Small intestine (tissue), 7 donors: ENCODE measurements around the gene CYB5B. TPM values are rescaled to one million over a fixed set of nuclear protein-coding genes. Genes with fewer than 3 reads are reported as not detected.
A peak's percentile ranks its signal among the peaks of the same experiment; 100 is the strongest.

Experiments
- DNase-seq, 2 donors: peaks; one replicate each; pipeline versions ENCODE4 v3.0.0 to v3.0.0-alpha.2; 2013
- FAIRE-seq: peaks from 2 replicates; lab custom pipeline; 2012; peaks lifted over from hg19 to GRCh38; lab: Jason Lieb, UNC
- H3K27ac ChIP-seq, 3 donors: one replicate each; pipeline ENCODE4 v1.5.1; 2013; ENCODE audit warnings: low read length in 2 of 3, mild to moderate bottlenecking in 2 of 3, control low read depth in 1 of 3, inconsistent platforms in 1 of 3, low read depth in 1 of 3, moderate library complexity in 1 of 3
- H3K27me3 ChIP-seq, 3 donors: one replicate each; pipeline ENCODE4 v1.6.1; 2013; ENCODE audit warnings: low read length in 3 of 3, inconsistent platforms in 1 of 3; ENCODE audit not compliant: control insufficient read depth in 3 of 3, insufficient read depth in 3 of 3
- H3K36me3 ChIP-seq, 3 donors: one replicate each; pipeline ENCODE4 v1.6.1; 2013; ENCODE audit warnings: low read length in 3 of 3, inconsistent platforms in 1 of 3, low read depth in 1 of 3, mild to moderate bottlenecking in 1 of 3, moderate library complexity in 1 of 3; ENCODE audit not compliant: control insufficient read depth in 3 of 3, insufficient read depth in 2 of 3
- H3K4me1 ChIP-seq, 3 donors: one replicate each; pipeline ENCODE4 v1.6.1; 2013; ENCODE audit warnings: low read length in 2 of 3, inconsistent platforms in 1 of 3, low read depth in 1 of 3, mild to moderate bottlenecking in 1 of 3, moderate library complexity in 1 of 3; ENCODE audit not compliant: control insufficient read depth in 3 of 3, insufficient read depth in 2 of 3
- H3K4me3 ChIP-seq, 3 donors: one replicate each; pipeline ENCODE4 v1.5.1; 2013; ENCODE audit warnings: low read length in 3 of 3, control low read depth in 1 of 3, inconsistent platforms in 1 of 3, low read depth in 1 of 3, mild to moderate bottlenecking in 1 of 3, moderate library complexity in 1 of 3
- H3K9me3 ChIP-seq, 2 donors: one replicate each; pipeline ENCODE4 v1.6.1; 2013; ENCODE audit warnings: low read depth in 1 of 2, low read length in 1 of 2; ENCODE audit not compliant: control insufficient read depth in 2 of 2, insufficient read depth in 1 of 2
- WGBS, 3 donors: extraction: QIAGEN DNeasy Blood & Tissue Kit; methylation state at CpG; one replicate each; pipeline ENCODE4 v1.1.7; 2013; 5-methylcytosine and 5-hydroxymethylcytosine counted together
- polyA plus RNA-seq, 4 donors: library from polyadenylated mRNA; stranded (reverse) in 3 of 4; unstranded in 1 of 4; fragments of 200-250 nt in 3 of 4; fragments of 120-200 nt in 1 of 4; gene quantifications; one replicate each; pipeline versions ENCODE4 v1.2.1 to v1.2.3, GENCODE V29; 2013
- donor health status: healthy with polysubstance abuse.
- donor health status: control.
- donor health status: control.
- donor health status: Bipolar disorder and iron deficiency.
- donor health status: healthy.

Gene CYB5B
- polyA plus RNA-seq, 4 donors = 85.4 to 102 (median 93.9) TPM

DNA sequence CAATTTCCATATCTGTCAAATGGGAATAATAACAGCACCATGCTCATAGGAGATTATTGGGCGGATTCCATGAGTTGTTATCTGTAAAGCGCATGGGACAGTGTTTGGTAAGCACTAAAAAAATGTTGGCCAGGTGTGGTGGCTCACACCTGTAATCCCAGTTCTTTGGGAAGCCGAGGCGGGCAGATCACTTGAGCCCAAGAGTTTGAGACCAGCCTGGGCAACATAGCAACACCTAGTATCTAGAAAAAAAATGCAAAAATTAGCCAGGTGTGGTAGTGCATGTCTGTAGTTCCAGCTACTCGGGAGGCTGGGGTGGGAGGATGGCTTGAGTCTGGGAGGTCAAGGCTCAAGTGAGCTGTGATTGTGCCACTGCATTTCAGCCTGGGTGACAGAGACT, 74.5 kb downstream of the CYB5B start:
- no peaks in the 10 kb centered on the region for H3K4me1 ChIP-seq
- 87 to 95% (median 92%) methylated on average over 5 of the region's 5 CpGs for WGBS, 3 donors
- no peak overlapping the region for H3K4me3 ChIP-seq
- DNase-seq (no peak), FAIRE-seq (no peak)
- H3K9me3 ChIP-seq = no peaks in the 10 kb centered on the region
- peaks cover 0 to 2% (median 0%) of the 10 kb centered on the region in 3 donors for H3K27me3 ChIP-seq
- H3K27ac ChIP-seq = no peak overlapping the region
- no peaks in the 10 kb centered on the region for H3K36me3 ChIP-seq

- Histone ChIP-seq H3K36me3 (no peaks in the 10 kb centered on the region), H3K27me3 (peaks cover 0 to 2% (median 0%) of the 10 kb centered on the region in 3 donors), H3K9me3 (no peaks in the 10 kb centered on the region), H3K27ac (no peak overlapping the region), H3K4me3 (no peak overlapping the region), H3K4me1 (no peaks in the 10 kb centered on the region)
- FAIRE-seq (no peak), DNase-seq (no peak)
- WGBS, 3 donors = 94 to 95% (median 94%) methylated on average over 11 of the region's 11 CpGs
Measured at GRCh38 chr16:69499541-69500230, 75.3 kb downstream of the CYB5B start.

- Histone ChIP-seq H3K36me3 (no peaks in the 10 kb centered on the region), H3K9me3 (no peaks in the 10 kb centered on the region), H3K27me3 (peaks cover 0 to 2% (median 0%) of the 10 kb centered on the region in 3 donors), H3K4me3 (no peak overlapping the region), H3K27ac (no peak overlapping the region), H3K4me1 (no peaks in the 10 kb centered on the region)
- DNase-seq = no peak
- FAIRE-seq = no peak
- WGBS, 3 donors = 89 to 99% (median 97%) methylated on average over 4 of the region's 4 CpGs
Measured at GRCh38 chr16:69500496-69500895, 76.1 kb downstream of the CYB5B start.

DNA sequence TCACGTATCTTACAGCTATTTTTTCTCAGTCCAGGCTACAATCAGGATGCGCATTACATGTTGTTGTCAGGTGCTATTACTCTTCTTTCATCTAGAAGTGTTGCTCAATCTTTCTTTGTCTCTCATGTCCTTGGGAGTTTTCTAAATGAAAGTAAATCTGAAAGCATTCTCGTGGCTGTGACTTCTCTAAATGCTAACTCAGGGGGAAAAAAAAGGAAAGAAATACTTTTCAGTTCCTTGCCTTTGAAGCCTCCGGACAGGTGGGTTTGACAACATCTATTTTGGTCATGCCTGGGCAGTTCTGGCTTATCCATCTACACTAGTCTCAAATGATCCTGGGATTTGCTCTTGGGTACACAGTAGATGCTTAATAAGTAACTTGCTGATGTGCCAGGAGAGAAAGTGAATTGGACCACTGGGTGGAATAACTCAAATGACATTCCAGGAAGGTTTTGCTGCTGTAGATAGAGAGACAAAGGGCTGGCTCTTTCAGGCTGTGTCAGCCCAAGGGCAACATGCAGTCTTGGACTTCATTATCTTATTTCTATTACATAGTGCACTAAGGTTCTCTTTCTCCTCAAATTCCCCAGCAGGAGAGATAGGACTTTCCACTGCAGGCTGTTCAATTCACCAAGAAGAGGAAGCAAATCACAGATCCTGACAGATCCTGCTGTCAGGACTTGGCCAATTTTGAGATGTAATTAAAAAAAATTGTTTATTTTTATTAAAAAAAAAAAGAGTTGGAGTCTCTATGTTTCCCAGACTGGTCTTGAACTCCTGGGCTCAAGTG, 77.7 kb downstream of the CYB5B start:
- H3K9me3 ChIP-seq = no peaks in the 10 kb centered on the region
- 30 to 39% (median 33%) methylated on average over 4 of the region's 4 CpGs for WGBS, 3 donors
- DNase-seq = peak in 1 of 2 donors; percentile 59
- FAIRE-seq = no peak
- no peaks in the 10 kb centered on the region for H3K4me1 ChIP-seq
- peaks cover 0 to 2% (median 0%) of the 10 kb centered on the region in 3 donors for H3K27me3 ChIP-seq
- no peak overlapping the region for H3K27ac ChIP-seq
- H3K36me3 ChIP-seq = no peaks in the 10 kb centered on the region
- H3K4me3 ChIP-seq = no peak overlapping the region

GRCh38 chr16:69503244-69503643, 78.8 kb downstream of the CYB5B start:
- Histone ChIP-seq H3K27me3 (peaks cover 0 to 2% (median 0%) of the 10 kb centered on the region in 3 donors), H3K9me3 (no peaks in the 10 kb centered on the region), H3K27ac (no peak overlapping the region), H3K4me3 (no peak overlapping the region), H3K36me3 (no peaks in the 10 kb centered on the region), H3K4me1 (no peaks in the 10 kb centered on the region)
- WGBS, 3 donors = 91 to 97% (median 94%) methylated on average over 4 of the region's 4 CpGs
- DNase-seq = no peak
- no peak for FAIRE-seq

- no peak for DNase-seq
- Histone ChIP-seq H3K27me3 (no peaks in the 10 kb centered on the region), H3K4me3 (no peak overlapping the region), H3K36me3 (no peaks in the 10 kb centered on the region), H3K4me1 (no peaks in the 10 kb centered on the region), H3K27ac (no peak overlapping the region), H3K9me3 (no peaks in the 10 kb centered on the region)
- FAIRE-seq = no peak
- WGBS, 3 donors = 70 to 77% (median 71%) methylated on average over 4 of the region's 4 CpGs
Measured at GRCh38 chr16:69508033-69508755, 83.8 kb downstream of the CYB5B start.

GRCh38 chr16:69509125-69509524, 84.7 kb downstream of the CYB5B start:
- Histone ChIP-seq H3K36me3 (no peaks in the 10 kb centered on the region), H3K27ac (no peak overlapping the region), H3K4me3 (no peak overlapping the region), H3K9me3 (no peaks in the 10 kb centered on the region), H3K4me1 (no peaks in the 10 kb centered on the region), H3K27me3 (no peaks in the 10 kb centered on the region)
- WGBS, 3 donors = 80 to 85% (median 82%) methylated on average over 5 of the region's 5 CpGs
- no peak for FAIRE-seq
- no peak for DNase-seq

- H3K27me3 ChIP-seq = no peaks in the 10 kb centered on the region
- no peak overlapping the region for H3K4me3 ChIP-seq
- no peaks in the 10 kb centered on the region for H3K4me1 ChIP-seq
- 90 to 96% (median 95%) methylated on average over 4 of the region's 4 CpGs for WGBS, 3 donors
- no peaks in the 10 kb centered on the region for H3K36me3 ChIP-seq
- FAIRE-seq (no peak), DNase-seq (no peak)
- H3K27ac ChIP-seq = no peak overlapping the region
- H3K9me3 ChIP-seq = no peaks in the 10 kb centered on the region
Measured at GRCh38 chr16:69511651-69512050, 87.2 kb downstream of the CYB5B start.
